ENCODE measurements around the gene LYPD3. TPM values are rescaled to one million over a fixed set of nuclear protein-coding genes. Genes with fewer than 3 reads are reported as not detected.
A peak's percentile ranks its signal among the peaks of the same experiment; 100 is the strongest.
"Not testable (repeated sequence)": the region's sequence is repeated elsewhere in the genome, so short reads cannot be mapped to it uniquely, and the experiment has no call there.

LYPD3 gene
- total and polyA plus RNA-seq, 9 donors = 0.39 to 13.9 (median 0.86) TPM

- Histone ChIP-seq H3K27me3 (ENCODE audit: control insufficient read depth, insufficient read depth, low read length) (peaks cover 4% of the 10 kb centered on the region), H3K4me3 (ENCODE audit: low read length) (no peak overlapping the region), H3K9me3 (replicated peaks; ENCODE audit: control insufficient read depth, low read depth, low read length) (no peaks in the 10 kb centered on the region), H3K36me3 (ENCODE audit: control insufficient read depth, insufficient read depth, low read length) (no peaks in the 10 kb centered on the region), H3K4me1 (ENCODE audit: control insufficient read depth, insufficient read depth, low read length) (no peaks in the 10 kb centered on the region), H3K27ac (ENCODE audit: low read length) (no peak overlapping the region)
- WGBS (ENCODE audit: insufficient coverage) = 39% methylated on average over 2 of the region's 3 CpGs
- no peak for DNase-seq
These were observed 12.8 kb downstream of the LYPD3 start for GRCh38 chr19:43452582-43452981.

GRCh38 chr19:43450545-43450997 is 14.8 kb downstream of the LYPD3 start:
- H3K4me3 ChIP-seq (ENCODE audit: low read length) = no peak overlapping the region
- no peak for DNase-seq
- H3K4me1 ChIP-seq (ENCODE audit: control insufficient read depth, insufficient read depth, low read length) = no peaks in the 10 kb centered on the region
- WGBS (ENCODE audit: insufficient coverage) = 83% methylated on average over 1 of the region's 2 CpGs
- H3K27me3 ChIP-seq (ENCODE audit: control insufficient read depth, insufficient read depth, low read length) = peaks cover 4% of the 10 kb centered on the region
- H3K27ac ChIP-seq (ENCODE audit: low read length) = no peak overlapping the region
- H3K9me3 ChIP-seq (replicated peaks; ENCODE audit: control insufficient read depth, low read depth, low read length) = no peaks in the 10 kb centered on the region
- no peaks in the 10 kb centered on the region for H3K36me3 ChIP-seq (ENCODE audit: control insufficient read depth, insufficient read depth, low read length)

- no peak overlapping the region for H3K4me3 ChIP-seq (ENCODE audit: low read length)
- no peaks in the 10 kb centered on the region for H3K4me1 ChIP-seq (ENCODE audit: control insufficient read depth, insufficient read depth, low read length)
- no peaks in the 10 kb centered on the region for H3K36me3 ChIP-seq (ENCODE audit: control insufficient read depth, insufficient read depth, low read length)
- no peaks in the 10 kb centered on the region for H3K27me3 ChIP-seq (ENCODE audit: control insufficient read depth, insufficient read depth, low read length)
- DNase-seq = no peak
- WGBS (ENCODE audit: insufficient coverage) = 86% methylated on average over 8 of the region's 9 CpGs
- H3K27ac ChIP-seq (ENCODE audit: low read length) = no peak overlapping the region
- H3K9me3 ChIP-seq (replicated peaks; ENCODE audit: control insufficient read depth, low read depth, low read length) = no peaks in the 10 kb centered on the region
These were observed 17.8 kb downstream of the LYPD3 start for GRCh38 chr19:43447655-43448054.

- 37% methylated on average over 9 of the region's 14 CpGs for WGBS (ENCODE audit: insufficient coverage)
- DNase-seq = peak; percentile 85
- H3K9me3 ChIP-seq (replicated peaks; ENCODE audit: control insufficient read depth, low read depth, low read length) = no peaks in the 10 kb centered on the region
- no peaks in the 10 kb centered on the region for H3K4me1 ChIP-seq (ENCODE audit: control insufficient read depth, insufficient read depth, low read length)
- no peak overlapping the region for H3K27ac ChIP-seq (ENCODE audit: low read length)
- H3K27me3 ChIP-seq (ENCODE audit: control insufficient read depth, insufficient read depth, low read length) = no peaks in the 10 kb centered on the region
- H3K4me3 ChIP-seq (ENCODE audit: low read length) = no peak overlapping the region
- H3K36me3 ChIP-seq (ENCODE audit: control insufficient read depth, insufficient read depth, low read length) = no peaks in the 10 kb centered on the region
These were observed 18.5 kb downstream of the LYPD3 start for GRCh38 chr19:43446746-43447489.

GRCh38 chr19:43445426-43445825 is 20.0 kb downstream of the LYPD3 start:
- H3K27me3 ChIP-seq (ENCODE audit: control insufficient read depth, insufficient read depth, low read length) = no peaks in the 10 kb centered on the region
- WGBS (ENCODE audit: insufficient coverage) = 82% methylated on average over 1 of the region's 2 CpGs
- no peak overlapping the region for H3K27ac ChIP-seq (ENCODE audit: low read length)
- no peaks in the 10 kb centered on the region for H3K9me3 ChIP-seq (replicated peaks; ENCODE audit: control insufficient read depth, low read depth, low read length)
- H3K4me1 ChIP-seq (ENCODE audit: control insufficient read depth, insufficient read depth, low read length) = no peaks in the 10 kb centered on the region
- DNase-seq = no peak
- H3K4me3 ChIP-seq (ENCODE audit: low read length) = no peak overlapping the region
- no peaks in the 10 kb centered on the region for H3K36me3 ChIP-seq (ENCODE audit: control insufficient read depth, insufficient read depth, low read length)

GRCh38 chr19:43444531-43445287 is 20.7 kb downstream of the LYPD3 start:
- Histone ChIP-seq H3K27me3 (ENCODE audit: control insufficient read depth, insufficient read depth, low read length) (no peaks in the 10 kb centered on the region), H3K36me3 (ENCODE audit: control insufficient read depth, insufficient read depth, low read length) (no peaks in the 10 kb centered on the region), H3K9me3 (replicated peaks; ENCODE audit: control insufficient read depth, low read depth, low read length) (no peaks in the 10 kb centered on the region), H3K4me1 (ENCODE audit: control insufficient read depth, insufficient read depth, low read length) (peaks cover under 1% of the 10 kb centered on the region), H3K4me3 (ENCODE audit: low read length) (no peak overlapping the region), H3K27ac (ENCODE audit: low read length) (no peak overlapping the region)
- no peak for DNase-seq
- WGBS (ENCODE audit: insufficient coverage) = 88% methylated on average over 14 of the region's 15 CpGs

GRCh38 chr19:43444091-43444490 is 21.3 kb downstream of the LYPD3 start:
- H3K27me3 ChIP-seq (ENCODE audit: control insufficient read depth, insufficient read depth, low read length); H3K36me3 ChIP-seq (ENCODE audit: control insufficient read depth, insufficient read depth, low read length); H3K27ac ChIP-seq (ENCODE audit: low read length); H3K9me3 ChIP-seq (replicated peaks; ENCODE audit: control insufficient read depth, low read depth, low read length); H3K4me1 ChIP-seq (ENCODE audit: control insufficient read depth, insufficient read depth, low read length); H3K4me3 ChIP-seq (ENCODE audit: low read length); DNase-seq: not testable (repeated sequence)
- 82% methylated on average over 5 of the region's 9 CpGs for WGBS (ENCODE audit: insufficient coverage)

- DNase-seq = no peak
- Histone ChIP-seq H3K9me3 (replicated peaks; ENCODE audit: control insufficient read depth, low read depth, low read length) (no peaks in the 10 kb centered on the region), H3K27ac (ENCODE audit: low read length) (no peak overlapping the region), H3K4me3 (ENCODE audit: low read length) (no peak overlapping the region), H3K36me3 (ENCODE audit: control insufficient read depth, insufficient read depth, low read length) (no peaks in the 10 kb centered on the region), H3K4me1 (ENCODE audit: control insufficient read depth, insufficient read depth, low read length) (peaks cover 9% of the 10 kb centered on the region), H3K27me3 (ENCODE audit: control insufficient read depth, insufficient read depth, low read length) (no peaks in the 10 kb centered on the region)
- no CpG with 5 or more reads among the region's 3 CpGs for WGBS (ENCODE audit: insufficient coverage)
These were observed 23.7 kb downstream of the LYPD3 start for GRCh38 chr19:43441716-43442115.

GRCh38 chr19:43439709-43440063 is 25.7 kb downstream of the LYPD3 start:
- Histone ChIP-seq H3K9me3 (replicated peaks; ENCODE audit: control insufficient read depth, low read depth, low read length) (no peaks in the 10 kb centered on the region), H3K27me3 (ENCODE audit: control insufficient read depth, insufficient read depth, low read length) (no peaks in the 10 kb centered on the region), H3K36me3 (ENCODE audit: control insufficient read depth, insufficient read depth, low read length) (no peaks in the 10 kb centered on the region), H3K27ac (ENCODE audit: low read length) (peak overlapping the region; percentile 20), H3K4me1 (ENCODE audit: control insufficient read depth, insufficient read depth, low read length) (peaks cover 9% of the 10 kb centered on the region), H3K4me3 (ENCODE audit: low read length) (no peak overlapping the region)
- DNase-seq = no peak

GRCh38 chr19:43439032-43439708 is 26.2 kb downstream of the LYPD3 start:
- DNase-seq = peak; percentile 64
- WGBS (ENCODE audit: insufficient coverage) = 71% methylated on average over 5 of the region's 14 CpGs
- Histone ChIP-seq H3K4me1 (ENCODE audit: control insufficient read depth, insufficient read depth, low read length) (peaks cover 9% of the 10 kb centered on the region), H3K36me3 (ENCODE audit: control insufficient read depth, insufficient read depth, low read length) (no peaks in the 10 kb centered on the region), H3K4me3 (ENCODE audit: low read length) (no peak overlapping the region), H3K9me3 (replicated peaks; ENCODE audit: control insufficient read depth, low read depth, low read length) (no peaks in the 10 kb centered on the region), H3K27me3 (ENCODE audit: control insufficient read depth, insufficient read depth, low read length) (no peaks in the 10 kb centered on the region), H3K27ac (ENCODE audit: low read length) (peak overlapping the region; percentile 20)

Measured in muscle of leg (tissue), 11 donors.